ENCODE measurements around the gene SCNN1G.

GRCh38 chr16:23175651-23176050 is 6.9 kb upstream of the SCNN1G start:
- TF ChIP-seq, protein P1, sequence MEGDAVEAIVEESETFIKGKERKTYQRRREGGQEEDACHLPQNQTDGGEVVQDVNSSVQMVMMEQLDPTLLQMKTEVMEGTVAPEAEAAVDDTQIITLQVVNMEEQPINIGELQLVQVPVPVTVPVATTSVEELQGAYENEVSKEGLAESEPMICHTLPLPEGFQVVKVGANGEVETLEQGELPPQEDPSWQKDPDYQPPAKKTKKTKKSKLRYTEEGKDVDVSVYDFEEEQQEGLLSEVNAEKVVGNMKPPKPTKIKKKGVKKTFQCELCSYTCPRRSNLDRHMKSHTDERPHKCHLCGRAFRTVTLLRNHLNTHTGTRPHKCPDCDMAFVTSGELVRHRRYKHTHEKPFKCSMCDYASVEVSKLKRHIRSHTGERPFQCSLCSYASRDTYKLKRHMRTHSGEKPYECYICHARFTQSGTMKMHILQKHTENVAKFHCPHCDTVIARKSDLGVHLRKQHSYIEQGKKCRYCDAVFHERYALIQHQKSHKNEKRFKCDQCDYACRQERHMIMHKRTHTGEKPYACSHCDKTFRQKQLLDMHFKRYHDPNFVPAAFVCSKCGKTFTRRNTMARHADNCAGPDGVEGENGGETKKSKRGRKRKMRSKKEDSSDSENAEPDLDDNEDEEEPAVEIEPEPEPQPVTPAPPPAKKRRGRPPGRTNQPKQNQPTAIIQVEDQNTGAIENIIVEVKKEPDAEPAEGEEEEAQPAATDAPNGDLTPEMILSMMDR (IDR thresholded peaks at IDR 0.05): no peak
- no peak for TF ChIP-seq POLR2A (IDR thresholded peaks at IDR 0.05)
- TF ChIP-seq EP300 (IDR thresholded peaks at IDR 0.05; ENCODE audit: low read depth): no peak
- no peak for TF ChIP-seq POLR2AphosphoS5 (IDR thresholded peaks at IDR 0.05)

All from transverse colon (tissue), 4 donors.